ENCODE data around the gene SORL1. TPM values are rescaled to one million over a fixed set of nuclear protein-coding genes. Genes with fewer than 3 reads are reported as not detected.

SORL1 gene
- total RNA-seq, 1 experiment from 2014 or later = 4.9 TPM

DNA sequence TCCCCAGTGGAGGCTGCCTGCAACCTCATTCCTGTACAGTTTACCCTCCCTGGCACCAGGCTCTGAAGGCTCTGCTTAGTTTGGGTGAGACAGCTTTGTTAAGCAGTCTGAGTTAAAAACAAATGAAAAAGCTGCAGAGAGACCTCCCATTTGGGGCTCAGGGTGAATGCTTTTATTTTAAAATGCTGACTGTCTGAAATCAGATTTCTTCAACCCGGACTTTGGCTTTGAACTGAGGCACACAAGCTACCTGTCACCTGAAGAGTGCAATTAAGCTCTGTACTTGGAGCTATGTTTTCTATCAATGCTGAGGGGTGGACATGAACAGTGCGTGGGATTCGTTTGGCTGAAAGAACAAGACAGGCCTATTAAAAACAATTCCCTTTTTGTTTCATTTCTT, 218.2 kb downstream of the SORL1 start:
- ChIA-PET CTCF (no interaction called here), POLR2A (ENCODE audit: unreplicated experiment) (no interaction called here)
- no peak overlapping the region for H3K4me3 ChIP-seq
- no peaks in the 10 kb centered on the region for H3K9me2 ChIP-seq (ENCODE audit: insufficient read depth)
- no peak overlapping the region for H2AFZ ChIP-seq
- H4K20me1 ChIP-seq (ENCODE audit: insufficient read depth) = no peaks in the 10 kb centered on the region
- no TSS peak for BruUV-seq (replicated peaks)
- no peaks in the 10 kb centered on the region for H3K79me2 ChIP-seq (ENCODE audit: low read depth)
- no peak overlapping the region for H3K4me2 ChIP-seq
- intact Hi-C loops (cut with micrococcal nuclease; ENCODE audit: unreplicated experiment) = no loop called here
- no peak overlapping the region for H3K27ac ChIP-seq
- DNase-seq = no peak
- H3K36me3 ChIP-seq (ENCODE audit: low read depth) = no peaks in the 10 kb centered on the region
- no peaks in the 10 kb centered on the region for H3K9me3 ChIP-seq (ENCODE audit: insufficient read depth, low read depth)
- no peaks in the 10 kb centered on the region for H3F3A ChIP-seq (ENCODE audit: insufficient read depth, low read depth)
- H3K27me3 ChIP-seq (ENCODE audit: insufficient read depth, low read depth) = no peaks in the 10 kb centered on the region
- no peaks in the 10 kb centered on the region for H3K4me1 ChIP-seq (replicated peaks; ENCODE audit: insufficient read depth)
- TF ChIP-seq EZH2 (IDR thresholded peaks at IDR 0.05; ENCODE audit: low read depth) (no peak), CTCF (conservative IDR thresholded peaks at IDR 0.05) (no peak)

GRCh38 chr11:121670805-121671282, 218.7 kb downstream of the SORL1 start:
- Histone ChIP-seq H3K4me3 (no peak overlapping the region), H3K27ac (no peak overlapping the region), H3K9me2 (ENCODE audit: insufficient read depth) (no peaks in the 10 kb centered on the region), H4K20me1 (ENCODE audit: insufficient read depth) (no peaks in the 10 kb centered on the region), H3K79me2 (ENCODE audit: low read depth) (no peaks in the 10 kb centered on the region), H3K4me1 (replicated peaks; ENCODE audit: insufficient read depth) (no peaks in the 10 kb centered on the region), H2AFZ (no peak overlapping the region), H3F3A (ENCODE audit: insufficient read depth, low read depth) (no peaks in the 10 kb centered on the region), H3K36me3 (ENCODE audit: low read depth) (no peaks in the 10 kb centered on the region), H3K9me3 (ENCODE audit: insufficient read depth, low read depth) (no peaks in the 10 kb centered on the region), H3K27me3 (ENCODE audit: insufficient read depth, low read depth) (no peaks in the 10 kb centered on the region), H3K4me2 (no peak overlapping the region)
- ChIA-PET POLR2A (ENCODE audit: unreplicated experiment) (no interaction called here), CTCF (no interaction called here)
- DNase-seq = no peak
- BruUV-seq (replicated peaks) = no TSS peak
- TF ChIP-seq EZH2 (IDR thresholded peaks at IDR 0.05; ENCODE audit: low read depth) = no peak
- TF ChIP-seq CTCF (conservative IDR thresholded peaks at IDR 0.05) = no peak
- intact Hi-C loops (cut with micrococcal nuclease; ENCODE audit: unreplicated experiment) = no loop called here

GRCh38 chr11:121671283-121672168, 219.4 kb downstream of the SORL1 start:
- H3K27me3 ChIP-seq (ENCODE audit: insufficient read depth, low read depth) = no peaks in the 10 kb centered on the region
- H3K27ac ChIP-seq = no peak overlapping the region
- intact Hi-C loops (cut with micrococcal nuclease; ENCODE audit: unreplicated experiment) = no loop called here
- H3K79me2 ChIP-seq (ENCODE audit: low read depth) = no peaks in the 10 kb centered on the region
- no peak overlapping the region for H3K4me3 ChIP-seq
- DNase-seq = no peak
- H4K20me1 ChIP-seq (ENCODE audit: insufficient read depth) = no peaks in the 10 kb centered on the region
- H2AFZ ChIP-seq = no peak overlapping the region
- no TSS peak for BruUV-seq (replicated peaks)
- H3K9me3 ChIP-seq (ENCODE audit: insufficient read depth, low read depth) = no peaks in the 10 kb centered on the region
- TF ChIP-seq EZH2 (IDR thresholded peaks at IDR 0.05; ENCODE audit: low read depth) = no peak
- no peak for TF ChIP-seq CTCF (conservative IDR thresholded peaks at IDR 0.05)
- H3K9me2 ChIP-seq (ENCODE audit: insufficient read depth) = no peaks in the 10 kb centered on the region
- no peak overlapping the region for H3K4me2 ChIP-seq
- H3K4me1 ChIP-seq (replicated peaks; ENCODE audit: insufficient read depth) = no peaks in the 10 kb centered on the region
- ChIA-PET CTCF (no interaction called here), POLR2A (ENCODE audit: unreplicated experiment) (no interaction called here)
- no peaks in the 10 kb centered on the region for H3K36me3 ChIP-seq (ENCODE audit: low read depth)
- H3F3A ChIP-seq (ENCODE audit: insufficient read depth, low read depth) = no peaks in the 10 kb centered on the region
